GM23338 (cell line): ENCODE measurements around the gene FHAD1. TPM values are rescaled to one million over a fixed set of nuclear protein-coding genes. Genes with fewer than 3 reads are reported as not detected.

Source experiments
- ATAC-seq: fragments of 200-7000 bp; cut with Tn5 transposase; 3 replicates; pipeline ENCODE4 v1.9.1; 2020
- DNase-seq: peaks from one replicate; pipeline ENCODE4 v3.0.0-alpha.2; 2015; ENCODE audit warnings: low spot score
- H2AFZ ChIP-seq: fragments of 200-600 bp; sonication (generic); 2 replicates; pipeline ENCODE4 v1.8.0; 2016; ENCODE audit warnings: antibody characterized with exemption, mild to moderate bottlenecking, moderate library complexity
- H3F3A ChIP-seq: fragments of 200-600 bp; sonication (generic); replicated peaks from 2 replicates; pipeline ENCODE4 v1.8.0; 2017; ENCODE audit warnings: antibody characterized with exemption, mixed run types, low read depth
- H3K27ac ChIP-seq: fragments of 200-600 bp; sonication (generic); 2 replicates; pipeline ENCODE4 v1.6.1; 2016; ENCODE audit warnings: low read depth
- H3K27me3 ChIP-seq: fragments of 200-600 bp; sonication (generic); 2 replicates; pipeline ENCODE4 v1.8.0; 2016; ENCODE audit warnings: mild to moderate bottlenecking, mixed run types, moderate library complexity; ENCODE audit not compliant: insufficient read depth
- H3K36me3 ChIP-seq: fragments of 200-600 bp; sonication (generic); 2 replicates; pipeline ENCODE4 v1.8.0; 2016; ENCODE audit warnings: mild to moderate bottlenecking; ENCODE audit not compliant: insufficient read depth
- H3K4me1 ChIP-seq: fragments of 200-600 bp; sonication (generic); 2 replicates; pipeline ENCODE4 v1.8.0; 2016; ENCODE audit warnings: mild to moderate bottlenecking, moderate library complexity; ENCODE audit not compliant: insufficient read depth
- H3K4me2 ChIP-seq: fragments of 200-600 bp; sonication (generic); 2 replicates; pipeline ENCODE4 v1.7.1; 2017; ENCODE audit warnings: mixed run types
- H3K4me3 ChIP-seq: fragments of 200-600 bp; sonication (generic); 2 replicates; pipeline ENCODE4 v1.6.1; 2016; ENCODE audit warnings: mixed run types
- H3K79me2 ChIP-seq: fragments of 200-600 bp; sonication (generic); replicated peaks from 2 replicates; pipeline ENCODE4 v1.8.0; 2017; ENCODE audit warnings: mild to moderate bottlenecking; ENCODE audit not compliant: insufficient read depth
- H3K9me2 ChIP-seq: fragments of 200-600 bp; sonication (generic); 2 replicates; pipeline ENCODE4 v1.8.0; 2017; ENCODE audit not compliant: insufficient read depth
- H4K20me1 ChIP-seq: fragments of 200-600 bp; sonication (generic); replicated peaks from 2 replicates; pipeline ENCODE4 v1.8.0; 2017; ENCODE audit warnings: mild to moderate bottlenecking; ENCODE audit not compliant: insufficient read depth
- H3K27ac Mint-ChIP-seq: 2 replicates; pipeline ENCODE4 v1.8.0; 2020; ENCODE audit warnings: inconsistent platforms, mild to moderate bottlenecking, moderate library complexity, mixed read lengths
- H3K27me3 Mint-ChIP-seq: 3 replicates; pipeline ENCODE4 v1.8.0; 2022; ENCODE audit warnings: low read depth, mild to moderate bottlenecking, moderate library complexity, mixed read lengths, inconsistent platforms; ENCODE audit not compliant: insufficient read depth, poor library complexity
- H3K36me3 Mint-ChIP-seq: 3 replicates; pipeline ENCODE4 v1.8.0; 2021; ENCODE audit warnings: low read depth, mild to moderate bottlenecking, inconsistent platforms, moderate library complexity, mixed read lengths
- H3K4me1 Mint-ChIP-seq: 3 replicates; pipeline ENCODE4 v1.8.0; 2020; ENCODE audit warnings: mild to moderate bottlenecking, inconsistent platforms, mixed read lengths
- H3K4me3 Mint-ChIP-seq: 3 replicates; pipeline ENCODE4 v1.8.0; 2021; ENCODE audit warnings: moderate library complexity, mild to moderate bottlenecking, inconsistent platforms, mixed read lengths
- H3K9me3 Mint-ChIP-seq: 3 replicates; pipeline ENCODE4 v1.8.0; 2020; ENCODE audit warnings: moderate library complexity, mild to moderate bottlenecking, inconsistent platforms, mixed read lengths
- CREB1 ChIP-seq: fragments of 250-450 bp; sonication (Bioruptor Pico); IDR thresholded peaks from 2 replicates; pipeline ENCODE4 v1.5.0; 2020; ENCODE audit warnings: low read depth, mild to moderate bottlenecking, moderate library complexity
- CTCF ChIP-seq, 2 experiments: fragments of 200-600 bp in 1 of 2; sonication (generic) in 1 of 2; conservative IDR thresholded peaks; 2 replicates each; pipeline versions ENCODE4 v1.5.1 to v1.6.1; 2016 to 2017; ENCODE audit warnings: antibody characterized with exemption in 2 of 2, low read depth in 2 of 2, mild to moderate bottlenecking in 2 of 2, moderate library complexity in 1 of 2
- EZH2 ChIP-seq: fragments of 200-600 bp; sonication (generic); IDR thresholded peaks from one replicate; pipeline ENCODE4 v1.8.0; 2017; ENCODE audit warnings: antibody characterized with exemption, mild to moderate bottlenecking, low read depth; ENCODE audit not compliant: unreplicated experiment
- EZH2phosphoT487 ChIP-seq: fragments of 200-600 bp; sonication (generic); IDR thresholded peaks from one replicate; pipeline ENCODE4 v1.8.1; 2018; ENCODE audit warnings: antibody characterized with exemption; ENCODE audit not compliant: unreplicated experiment
- NANOG ChIP-seq: IDR thresholded peaks from 2 replicates; pipeline ENCODE4 v1.6.1; 2016; ENCODE audit warnings: antibody characterized with exemption, borderline replicate concordance
- POLR2AphosphoS5 ChIP-seq: IDR thresholded peaks from 2 replicates; pipeline ENCODE4 v1.6.1; 2016; ENCODE audit warnings: antibody characterized with exemption, low read depth
- polyA plus RNA-seq: library from polyadenylated mRNA; unstranded; fragments of >200 nt; fragmentation: Nextera tagmentation; extraction: Ambion mirVana; gene quantifications from 2 replicates; pipeline ENCODE4 v1.2.1, GENCODE V29; 2016
- total RNA-seq: library from RNA; depleted of rRNA; stranded (reverse); fragments of >200 nt; shearing (Covaris generic); gene quantifications from 2 replicates; pipeline ENCODE4 v1.2.3, GENCODE V29; 2014
- TF ChIP-seq, protein P1 (sequence below): fragments of 250-450 bp; sonication (Bioruptor Pico); IDR thresholded peaks from 2 replicates; pipeline ENCODE4 v1.5.0; 2020; ENCODE audit warnings: mild to moderate bottlenecking, moderate library complexity
- TF ChIP-seq, protein P2 (sequence below): IDR thresholded peaks from 2 replicates; pipeline ENCODE4 v1.6.1; 2016; ENCODE audit warnings: antibody characterized with exemption

FHAD1 gene
- total and polyA plus RNA-seq, 2 experiments from 2014 or later = 1.8 to 3.3 TPM

DNA sequence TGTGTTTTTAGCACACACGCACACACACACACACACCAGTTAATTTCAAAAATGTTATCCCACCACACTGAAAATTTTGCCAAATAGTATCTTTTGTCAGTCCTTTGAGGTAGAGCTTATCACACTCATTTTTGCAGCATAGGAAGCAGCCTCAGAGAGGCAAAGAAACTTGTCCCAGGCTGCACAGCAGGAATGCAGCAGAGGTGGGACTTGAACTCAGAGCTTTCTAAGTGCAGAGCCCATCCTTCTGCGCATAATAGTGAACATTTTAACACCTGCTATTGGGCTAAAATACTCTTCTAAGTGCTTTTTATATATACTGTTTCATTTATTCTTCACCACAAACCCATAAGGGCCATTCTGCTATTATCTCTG lies 15.0 kb downstream of the FHAD1 start:
- Mint-ChIP-seq H3K4me3 (no peak overlapping the region), H3K27me3 (peaks cover 8% of the 10 kb centered on the region), H3K36me3 (no peaks in the 10 kb centered on the region), H3K4me1 (peaks cover 19% of the 10 kb centered on the region; the same call in 2 of the 3 replicates), H3K9me3 (no peaks in the 10 kb centered on the region), H3K27ac (no peak overlapping the region)
- TF ChIP-seq, protein P1, sequence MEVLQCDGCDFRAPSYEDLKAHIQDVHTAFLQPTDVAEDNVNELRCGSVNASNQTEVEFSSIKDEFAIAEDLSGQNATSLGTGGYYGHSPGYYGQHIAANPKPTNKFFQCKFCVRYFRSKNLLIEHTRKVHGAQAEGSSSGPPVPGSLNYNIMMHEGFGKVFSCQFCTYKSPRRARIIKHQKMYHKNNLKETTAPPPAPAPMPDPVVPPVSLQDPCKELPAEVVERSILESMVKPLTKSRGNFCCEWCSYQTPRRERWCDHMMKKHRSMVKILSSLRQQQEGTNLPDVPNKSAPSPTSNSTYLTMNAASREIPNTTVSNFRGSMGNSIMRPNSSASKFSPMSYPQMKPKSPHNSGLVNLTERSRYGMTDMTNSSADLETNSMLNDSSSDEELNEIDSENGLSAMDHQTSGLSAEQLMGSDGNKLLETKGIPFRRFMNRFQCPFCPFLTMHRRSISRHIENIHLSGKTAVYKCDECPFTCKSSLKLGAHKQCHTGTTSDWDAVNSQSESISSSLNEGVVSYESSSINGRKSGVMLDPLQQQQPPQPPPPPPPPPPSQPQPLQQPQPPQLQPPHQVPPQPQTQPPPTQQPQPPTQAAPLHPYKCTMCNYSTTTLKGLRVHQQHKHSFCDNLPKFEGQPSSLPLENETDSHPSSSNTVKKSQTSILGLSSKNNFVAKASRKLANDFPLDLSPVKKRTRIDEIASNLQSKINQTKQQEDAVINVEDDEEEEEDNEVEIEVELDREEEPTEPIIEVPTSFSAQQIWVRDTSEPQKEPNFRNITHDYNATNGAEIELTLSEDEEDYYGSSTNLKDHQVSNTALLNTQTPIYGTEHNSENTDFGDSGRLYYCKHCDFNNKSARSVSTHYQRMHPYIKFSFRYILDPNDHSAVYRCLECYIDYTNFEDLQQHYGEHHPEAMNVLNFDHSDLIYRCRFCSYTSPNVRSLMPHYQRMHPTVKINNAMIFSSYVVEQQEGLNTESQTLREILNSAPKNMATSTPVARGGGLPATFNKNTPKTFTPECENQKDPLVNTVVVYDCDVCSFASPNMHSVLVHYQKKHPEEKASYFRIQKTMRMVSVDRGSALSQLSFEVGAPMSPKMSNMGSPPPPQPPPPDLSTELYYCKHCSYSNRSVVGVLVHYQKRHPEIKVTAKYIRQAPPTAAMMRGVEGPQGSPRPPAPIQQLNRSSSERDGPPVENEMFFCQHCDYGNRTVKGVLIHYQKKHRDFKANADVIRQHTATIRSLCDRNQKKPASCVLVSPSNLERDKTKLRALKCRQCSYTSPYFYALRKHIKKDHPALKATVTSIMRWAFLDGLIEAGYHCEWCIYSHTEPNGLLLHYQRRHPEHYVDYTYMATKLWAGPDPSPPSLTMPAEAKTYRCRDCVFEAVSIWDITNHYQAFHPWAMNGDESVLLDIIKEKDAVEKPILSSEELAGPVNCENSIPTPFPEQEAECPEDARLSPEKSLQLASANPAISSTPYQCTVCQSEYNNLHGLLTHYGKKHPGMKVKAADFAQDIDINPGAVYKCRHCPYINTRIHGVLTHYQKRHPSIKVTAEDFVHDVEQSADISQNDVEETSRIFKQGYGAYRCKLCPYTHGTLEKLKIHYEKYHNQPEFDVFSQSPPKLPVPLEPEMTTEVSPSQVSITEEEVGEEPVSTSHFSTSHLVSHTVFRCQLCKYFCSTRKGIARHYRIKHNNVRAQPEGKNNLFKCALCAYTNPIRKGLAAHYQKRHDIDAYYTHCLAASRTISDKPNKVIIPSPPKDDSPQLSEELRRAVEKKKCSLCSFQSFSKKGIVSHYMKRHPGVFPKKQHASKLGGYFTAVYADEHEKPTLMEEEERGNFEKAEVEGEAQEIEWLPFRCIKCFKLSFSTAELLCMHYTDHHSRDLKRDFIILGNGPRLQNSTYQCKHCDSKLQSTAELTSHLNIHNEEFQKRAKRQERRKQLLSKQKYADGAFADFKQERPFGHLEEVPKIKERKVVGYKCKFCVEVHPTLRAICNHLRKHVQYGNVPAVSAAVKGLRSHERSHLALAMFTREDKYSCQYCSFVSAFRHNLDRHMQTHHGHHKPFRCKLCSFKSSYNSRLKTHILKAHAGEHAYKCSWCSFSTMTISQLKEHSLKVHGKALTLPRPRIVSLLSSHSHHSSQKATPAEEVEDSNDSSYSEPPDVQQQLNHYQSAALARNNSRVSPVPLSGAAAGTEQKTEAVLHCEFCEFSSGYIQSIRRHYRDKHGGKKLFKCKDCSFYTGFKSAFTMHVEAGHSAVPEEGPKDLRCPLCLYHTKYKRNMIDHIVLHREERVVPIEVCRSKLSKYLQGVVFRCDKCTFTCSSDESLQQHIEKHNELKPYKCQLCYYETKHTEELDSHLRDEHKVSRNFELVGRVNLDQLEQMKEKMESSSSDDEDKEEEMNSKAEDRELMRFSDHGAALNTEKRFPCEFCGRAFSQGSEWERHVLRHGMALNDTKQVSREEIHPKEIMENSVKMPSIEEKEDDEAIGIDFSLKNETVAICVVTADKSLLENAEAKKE (CRISPR knock-in tag) = no peak
- TF ChIP-seq CREB1 (CRISPR knock-in tag) (no peak), POLR2AphosphoS5 (no peak)
- TF ChIP-seq, protein P2, sequence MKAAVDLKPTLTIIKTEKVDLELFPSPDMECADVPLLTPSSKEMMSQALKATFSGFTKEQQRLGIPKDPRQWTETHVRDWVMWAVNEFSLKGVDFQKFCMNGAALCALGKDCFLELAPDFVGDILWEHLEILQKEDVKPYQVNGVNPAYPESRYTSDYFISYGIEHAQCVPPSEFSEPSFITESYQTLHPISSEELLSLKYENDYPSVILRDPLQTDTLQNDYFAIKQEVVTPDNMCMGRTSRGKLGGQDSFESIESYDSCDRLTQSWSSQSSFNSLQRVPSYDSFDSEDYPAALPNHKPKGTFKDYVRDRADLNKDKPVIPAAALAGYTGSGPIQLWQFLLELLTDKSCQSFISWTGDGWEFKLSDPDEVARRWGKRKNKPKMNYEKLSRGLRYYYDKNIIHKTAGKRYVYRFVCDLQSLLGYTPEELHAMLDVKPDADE = no peak
- no peaks in the 10 kb centered on the region for H3K79me2 ChIP-seq
- no peak overlapping the region for H3K4me3 ChIP-seq
- no peak for ATAC-seq
- no peaks in the 10 kb centered on the region for H3F3A ChIP-seq
- H3K4me2 ChIP-seq = no peak overlapping the region
- no peaks in the 10 kb centered on the region for H3K27me3 ChIP-seq
- no peak overlapping the region for H3K27ac ChIP-seq
- H3K9me2 ChIP-seq = no peaks in the 10 kb centered on the region
- H3K36me3 ChIP-seq = no peaks in the 10 kb centered on the region
- no peaks in the 10 kb centered on the region for H4K20me1 ChIP-seq
- no peak for DNase-seq
- no peak overlapping the region for H2AFZ ChIP-seq
- no peaks in the 10 kb centered on the region for H3K4me1 ChIP-seq

- Histone ChIP-seq H2AFZ (no peak overlapping the region), H3K4me3 (no peak overlapping the region), H3K79me2 (no peaks in the 10 kb centered on the region), H3F3A (no peaks in the 10 kb centered on the region), H4K20me1 (no peaks in the 10 kb centered on the region), H3K27ac (no peak overlapping the region), H3K27me3 (no peaks in the 10 kb centered on the region), H3K9me2 (no peaks in the 10 kb centered on the region), H3K36me3 (no peaks in the 10 kb centered on the region), H3K4me1 (no peaks in the 10 kb centered on the region), H3K4me2 (no peak overlapping the region)
- Mint-ChIP-seq H3K9me3 (no peaks in the 10 kb centered on the region), H3K36me3 (no peaks in the 10 kb centered on the region), H3K27me3 (peaks cover 8% of the 10 kb centered on the region), H3K27ac (no peak overlapping the region), H3K4me1 (peaks cover 19% of the 10 kb centered on the region; the same call in 2 of the 3 replicates), H3K4me3 (no peak overlapping the region)
- no peak for DNase-seq
- no peak for ATAC-seq
- TF ChIP-seq NANOG (no peak), EZH2 (no peak), CTCF (conservative IDR thresholded peaks at IDR 0.05; ENCODE audit: low read depth in 2 of 2) (no peak), EZH2phosphoT487 (no peak)
- TF ChIP-seq, protein P2 = no peak
These were observed 15.7 kb downstream of the FHAD1 start for GRCh38 chr1:15262706-15263105.
